NB4 (cell line): ENCODE results near the gene SET.

Source experiments
- DNase-seq: peaks from one replicate; pipeline ENCODE4 v3.0.0; 2010; ENCODE audit warnings: low read depth
- H3K4me3 ChIP-seq: one replicate; pipeline ENCODE4 v1.5.1; 2011; ENCODE audit warnings: mild to moderate bottlenecking, low read depth, low read length, moderate library complexity
- MAX ChIP-seq: IDR thresholded peaks from 2 replicates; pipeline ENCODE4 v1.6.1; 2011; ENCODE audit warnings: low read depth, low read length
- MYC ChIP-seq: IDR thresholded peaks from 2 replicates; pipeline ENCODE4 v1.6.1; 2011; ENCODE audit warnings: low read depth, low read length
- POLR2A ChIP-seq: IDR thresholded peaks from 2 replicates; pipeline ENCODE4 v1.6.1; 2011; ENCODE audit warnings: mild to moderate bottlenecking; ENCODE audit not compliant: insufficient read length; ENCODE audit errors: extremely low read depth
- TF ChIP-seq, protein P1 (sequence below): IDR thresholded peaks from one replicate; pipeline ENCODE4 v1.5.1; 2012; ENCODE audit warnings: low read depth, low read length

SET gene

DNA sequence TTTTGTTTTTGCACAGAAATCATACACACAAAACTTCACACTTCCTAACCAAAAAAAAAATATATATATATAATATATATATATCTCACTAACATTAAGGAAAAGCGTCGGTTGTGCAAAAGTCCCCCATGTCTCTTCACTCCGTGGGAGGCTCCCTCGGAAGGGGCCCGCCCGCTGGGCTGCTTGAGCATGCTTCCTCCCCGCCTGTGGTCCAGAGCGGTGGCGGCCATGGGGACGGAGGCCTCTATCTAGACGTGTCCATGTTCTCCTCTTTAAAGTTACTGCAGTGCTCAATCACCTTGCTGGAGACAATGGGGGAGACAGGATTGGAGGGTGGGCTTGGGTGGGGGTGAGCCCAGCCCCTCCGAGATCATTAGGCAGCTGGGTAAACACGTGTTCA is 42.1 kb downstream of the SET start:
- no peak for DNase-seq

DNA sequence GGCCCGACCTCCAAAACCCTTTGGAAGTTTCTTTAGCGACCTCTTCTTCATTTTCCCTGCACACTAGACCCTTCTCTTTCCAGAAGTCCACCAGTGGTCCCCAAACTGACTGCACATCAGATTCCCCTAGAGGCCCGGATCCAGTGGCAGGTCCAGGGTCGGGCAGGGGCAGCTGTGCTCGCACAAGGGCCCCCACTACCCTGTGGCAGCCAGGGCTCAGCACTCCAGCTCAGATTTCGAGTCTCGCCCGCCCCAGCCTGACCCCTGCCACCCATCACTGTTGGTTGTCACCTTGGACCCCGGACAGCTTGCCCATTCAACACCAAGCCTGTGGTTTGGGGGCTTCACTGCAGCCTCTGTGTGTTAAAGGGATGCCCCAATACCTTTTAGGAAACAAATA is 42.7 kb downstream of the SET start:
- DNase-seq: no peak
- TF ChIP-seq POLR2A (no peak), MAX (no peak), MYC (no peak)
- TF ChIP-seq, protein P1, sequence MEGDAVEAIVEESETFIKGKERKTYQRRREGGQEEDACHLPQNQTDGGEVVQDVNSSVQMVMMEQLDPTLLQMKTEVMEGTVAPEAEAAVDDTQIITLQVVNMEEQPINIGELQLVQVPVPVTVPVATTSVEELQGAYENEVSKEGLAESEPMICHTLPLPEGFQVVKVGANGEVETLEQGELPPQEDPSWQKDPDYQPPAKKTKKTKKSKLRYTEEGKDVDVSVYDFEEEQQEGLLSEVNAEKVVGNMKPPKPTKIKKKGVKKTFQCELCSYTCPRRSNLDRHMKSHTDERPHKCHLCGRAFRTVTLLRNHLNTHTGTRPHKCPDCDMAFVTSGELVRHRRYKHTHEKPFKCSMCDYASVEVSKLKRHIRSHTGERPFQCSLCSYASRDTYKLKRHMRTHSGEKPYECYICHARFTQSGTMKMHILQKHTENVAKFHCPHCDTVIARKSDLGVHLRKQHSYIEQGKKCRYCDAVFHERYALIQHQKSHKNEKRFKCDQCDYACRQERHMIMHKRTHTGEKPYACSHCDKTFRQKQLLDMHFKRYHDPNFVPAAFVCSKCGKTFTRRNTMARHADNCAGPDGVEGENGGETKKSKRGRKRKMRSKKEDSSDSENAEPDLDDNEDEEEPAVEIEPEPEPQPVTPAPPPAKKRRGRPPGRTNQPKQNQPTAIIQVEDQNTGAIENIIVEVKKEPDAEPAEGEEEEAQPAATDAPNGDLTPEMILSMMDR: no peak
- no peak overlapping the region for H3K4me3 ChIP-seq

More for the DNA sequence above, 42.1 kb downstream of the SET start:
- no peak overlapping the region for H3K4me3 ChIP-seq
- TF ChIP-seq MAX (no peak), MYC (no peak), POLR2A (no peak)
- TF ChIP-seq, protein P1: no peak

- H3K4me3 ChIP-seq: no peak overlapping the region
- peak; percentile 20 for DNase-seq
- 0 out of 2 replicates have a peak, but pooled peaks have one; percentile 20 for TF ChIP-seq MYC
- TF ChIP-seq, protein P1: no peak
Observed at GRCh38 chr9:128732576-128732975, 43.6 kb downstream of the SET start.

GRCh38 chr9:128733256-128733655 is 44.2 kb downstream of the SET start:
- no peak overlapping the region for H3K4me3 ChIP-seq
- TF ChIP-seq, protein P1: peak; percentile 51
- TF ChIP-seq MYC (no peak), MAX (peak; percentile 31; the same call in 1 of the 2 replicates)
- peak; percentile 87 for DNase-seq

GRCh38 chr9:128735373-128735772 is 46.4 kb downstream of the SET start:
- TF ChIP-seq, protein P1: no peak
- TF ChIP-seq MAX (no peak), MYC (no peak), POLR2A (no peak)
- H3K4me3 ChIP-seq: no peak overlapping the region
- DNase-seq: no peak

- H3K4me3 ChIP-seq: no peak overlapping the region
- no peak for DNase-seq
- TF ChIP-seq POLR2A (no peak), MYC (no peak), MAX (no peak)
- TF ChIP-seq, protein P1: no peak
Observed at GRCh38 chr9:128742401-128742800, 53.4 kb downstream of the SET start.
